Sigmoid colon (tissue), 3 donors: ENCODE measurements around the gene COTL1.

Experiments
- POLR2A ChIP-seq, 2 donors: fragments of 450-650 bp; IDR thresholded peaks; one replicate each; pipeline ENCODE4 v1.6.1; 2016; ENCODE audit warnings: antibody characterized with exemption in 2 of 2, mild to moderate bottlenecking in 2 of 2, moderate library complexity in 2 of 2
- TF ChIP-seq, protein P1 (sequence below), 4 experiments: fragments of 450-650 bp in 3 of 4; fragments of 200-600 bp in 1 of 4; IDR thresholded peaks; one replicate each; pipeline ENCODE4 v1.5.1; 2016 to 2019; ENCODE audit warnings: antibody characterized with exemption in 4 of 4, mild to moderate bottlenecking in 3 of 4, moderate library complexity in 2 of 4

- TF ChIP-seq, protein P1, sequence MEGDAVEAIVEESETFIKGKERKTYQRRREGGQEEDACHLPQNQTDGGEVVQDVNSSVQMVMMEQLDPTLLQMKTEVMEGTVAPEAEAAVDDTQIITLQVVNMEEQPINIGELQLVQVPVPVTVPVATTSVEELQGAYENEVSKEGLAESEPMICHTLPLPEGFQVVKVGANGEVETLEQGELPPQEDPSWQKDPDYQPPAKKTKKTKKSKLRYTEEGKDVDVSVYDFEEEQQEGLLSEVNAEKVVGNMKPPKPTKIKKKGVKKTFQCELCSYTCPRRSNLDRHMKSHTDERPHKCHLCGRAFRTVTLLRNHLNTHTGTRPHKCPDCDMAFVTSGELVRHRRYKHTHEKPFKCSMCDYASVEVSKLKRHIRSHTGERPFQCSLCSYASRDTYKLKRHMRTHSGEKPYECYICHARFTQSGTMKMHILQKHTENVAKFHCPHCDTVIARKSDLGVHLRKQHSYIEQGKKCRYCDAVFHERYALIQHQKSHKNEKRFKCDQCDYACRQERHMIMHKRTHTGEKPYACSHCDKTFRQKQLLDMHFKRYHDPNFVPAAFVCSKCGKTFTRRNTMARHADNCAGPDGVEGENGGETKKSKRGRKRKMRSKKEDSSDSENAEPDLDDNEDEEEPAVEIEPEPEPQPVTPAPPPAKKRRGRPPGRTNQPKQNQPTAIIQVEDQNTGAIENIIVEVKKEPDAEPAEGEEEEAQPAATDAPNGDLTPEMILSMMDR (IDR thresholded peaks at IDR 0.05) = no peak
- TF ChIP-seq POLR2A (IDR thresholded peaks at IDR 0.05) = no peak
Observed at GRCh38 chr16:84589975-84590719, 27.7 kb downstream of the COTL1 start.
